GM12873 (cell line): Measurements from ENCODE around the gene SEPHS1.

Experiments
- CTCF ChIP-seq: IDR thresholded peaks from 2 replicates; pipeline ENCODE4 v1.5.1; 2012; ENCODE audit warnings: low read depth, mild to moderate bottlenecking, moderate library complexity, low read length, control low read depth; ENCODE audit not compliant: insufficient read depth; ENCODE audit errors: missing control alignments

Gene SEPHS1

GRCh38 chr10:13375791-13376190, 27.7 kb upstream of the SEPHS1 start:
- no peak for TF ChIP-seq CTCF

DNA sequence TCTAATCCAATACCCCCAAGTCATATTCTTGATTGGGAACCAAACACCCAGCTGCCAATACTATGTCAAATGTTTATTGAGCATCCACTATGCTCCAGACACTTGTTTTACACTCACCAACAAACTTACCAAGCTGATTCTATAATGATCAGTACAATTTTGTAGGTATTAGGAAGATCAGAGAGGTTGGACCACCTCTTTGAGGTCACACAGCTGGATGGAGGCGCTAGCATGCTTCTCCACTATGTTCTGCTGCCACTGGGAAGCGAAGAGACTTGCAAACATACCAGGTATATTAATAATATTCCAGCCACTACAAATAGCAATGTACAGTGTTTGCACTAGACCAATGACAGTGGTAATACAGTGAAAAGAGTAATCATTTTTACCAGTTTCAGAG, 25.6 kb upstream of the SEPHS1 start:
- TF ChIP-seq CTCF, result no peak

DNA sequence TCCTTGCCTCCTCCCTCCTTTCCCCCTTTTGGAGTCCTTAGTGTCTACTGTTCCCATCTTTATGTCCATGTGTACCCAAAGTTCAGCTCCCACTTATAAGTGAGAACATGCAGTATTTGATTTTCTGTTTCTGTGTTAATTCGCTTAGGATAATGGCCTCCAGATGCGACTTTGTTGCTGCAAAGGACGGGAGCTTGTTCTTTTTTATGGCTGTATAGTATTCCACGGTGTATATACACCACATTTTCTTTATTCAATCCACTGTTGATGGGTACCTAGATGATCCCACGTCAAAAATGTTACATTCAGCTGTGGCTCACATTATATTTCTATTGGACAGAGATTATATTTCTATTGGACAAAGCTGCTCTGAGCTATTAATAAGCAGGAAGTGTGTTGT, 24.4 kb upstream of the SEPHS1 start:
- TF ChIP-seq CTCF, result no peak

DNA sequence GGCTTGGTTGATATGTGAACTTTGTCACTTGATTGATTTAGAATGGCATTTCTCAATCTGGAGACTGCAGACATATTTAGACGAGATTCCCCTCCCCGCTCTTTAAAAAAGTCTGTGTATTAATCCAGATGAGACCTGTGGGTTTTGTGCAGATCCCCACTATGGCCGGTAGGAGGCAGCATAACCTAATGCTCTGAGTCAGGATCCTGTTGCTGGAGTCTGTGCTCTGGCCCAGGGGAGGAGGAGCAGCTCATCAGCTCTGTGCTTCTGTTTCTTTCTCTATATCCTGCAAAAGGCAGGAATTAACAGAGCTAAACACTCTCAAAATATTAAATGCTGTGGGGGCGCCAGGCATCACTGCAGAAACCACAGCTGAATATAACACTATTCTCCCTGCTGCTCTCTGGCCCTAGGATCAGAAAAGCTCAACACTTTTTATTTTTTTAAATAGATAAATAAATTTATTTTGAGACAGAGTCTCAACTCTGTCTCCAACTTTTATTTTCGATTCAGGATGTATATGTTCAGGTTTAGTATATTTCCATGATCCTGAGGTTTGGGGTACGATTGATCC, 23.9 kb upstream of the SEPHS1 start:
- TF ChIP-seq CTCF, result peak; percentile 92

GRCh38 chr10:13366891-13367290, 18.8 kb upstream of the SEPHS1 start:
- TF ChIP-seq CTCF, result no peak

DNA sequence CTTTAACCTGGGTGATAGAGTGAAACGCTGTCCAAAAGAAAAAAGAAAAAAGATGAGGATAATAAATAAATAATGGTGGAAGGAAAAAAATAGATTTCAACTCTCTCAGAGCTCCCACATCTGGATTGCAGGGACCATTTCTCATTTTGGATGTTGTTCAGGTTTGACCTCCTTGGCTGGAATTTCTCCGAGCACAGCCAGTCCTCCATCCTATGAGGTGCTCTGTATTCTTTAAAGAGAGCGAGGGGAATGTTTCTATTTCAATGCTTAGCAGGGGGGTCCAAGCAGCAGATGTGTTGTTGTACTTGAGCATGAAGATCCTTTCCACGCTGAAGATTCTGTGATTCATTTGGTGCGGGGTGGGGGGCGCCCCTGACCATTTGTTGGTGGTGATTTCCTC, 17.7 kb upstream of the SEPHS1 start:
- TF ChIP-seq CTCF, result no peak

GRCh38 chr10:13365243-13365642, 17.1 kb upstream of the SEPHS1 start:
- TF ChIP-seq CTCF, result no peak
